HG03066 (cell line): ENCODE measurements around the gene TMPRSS6.
A peak's percentile ranks its signal among the peaks of the same experiment; 100 is the strongest.

Experiments used
- ATAC-seq: cut with Tn5 transposase; IDR thresholded peaks from one replicate; pipeline ENCODE4 v1.9.1; 2021; ENCODE audit warnings: low read depth; ENCODE audit not compliant: unreplicated experiment

Gene TMPRSS6

GRCh38 chr22:37032535-37033460 lies 76.7 kb downstream of the TMPRSS6 start:
- no peak for ATAC-seq

DNA sequence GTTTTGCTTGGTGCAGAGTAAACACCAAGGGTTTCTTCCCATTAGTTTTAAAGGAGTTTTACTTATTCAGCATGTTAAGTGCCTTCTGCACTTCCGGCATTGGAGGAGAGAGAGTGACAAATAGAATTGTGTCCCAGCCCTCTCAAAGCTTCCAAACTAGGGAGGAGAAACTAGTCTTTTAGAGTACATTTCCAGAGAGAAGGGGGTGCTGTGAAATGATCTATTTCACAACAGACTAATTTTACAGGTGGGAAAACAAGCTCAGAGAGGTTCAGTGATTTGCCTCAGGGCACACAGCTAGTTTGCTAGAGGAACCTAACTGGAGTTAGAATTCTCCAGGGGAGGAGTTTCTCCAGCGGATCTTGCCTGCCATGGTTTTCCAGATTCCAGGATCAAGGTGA lies 77.4 kb downstream of the TMPRSS6 start:
- no peak for ATAC-seq

GRCh38 chr22:37030560-37031281 lies 78.8 kb downstream of the TMPRSS6 start:
- no peak for ATAC-seq

DNA sequence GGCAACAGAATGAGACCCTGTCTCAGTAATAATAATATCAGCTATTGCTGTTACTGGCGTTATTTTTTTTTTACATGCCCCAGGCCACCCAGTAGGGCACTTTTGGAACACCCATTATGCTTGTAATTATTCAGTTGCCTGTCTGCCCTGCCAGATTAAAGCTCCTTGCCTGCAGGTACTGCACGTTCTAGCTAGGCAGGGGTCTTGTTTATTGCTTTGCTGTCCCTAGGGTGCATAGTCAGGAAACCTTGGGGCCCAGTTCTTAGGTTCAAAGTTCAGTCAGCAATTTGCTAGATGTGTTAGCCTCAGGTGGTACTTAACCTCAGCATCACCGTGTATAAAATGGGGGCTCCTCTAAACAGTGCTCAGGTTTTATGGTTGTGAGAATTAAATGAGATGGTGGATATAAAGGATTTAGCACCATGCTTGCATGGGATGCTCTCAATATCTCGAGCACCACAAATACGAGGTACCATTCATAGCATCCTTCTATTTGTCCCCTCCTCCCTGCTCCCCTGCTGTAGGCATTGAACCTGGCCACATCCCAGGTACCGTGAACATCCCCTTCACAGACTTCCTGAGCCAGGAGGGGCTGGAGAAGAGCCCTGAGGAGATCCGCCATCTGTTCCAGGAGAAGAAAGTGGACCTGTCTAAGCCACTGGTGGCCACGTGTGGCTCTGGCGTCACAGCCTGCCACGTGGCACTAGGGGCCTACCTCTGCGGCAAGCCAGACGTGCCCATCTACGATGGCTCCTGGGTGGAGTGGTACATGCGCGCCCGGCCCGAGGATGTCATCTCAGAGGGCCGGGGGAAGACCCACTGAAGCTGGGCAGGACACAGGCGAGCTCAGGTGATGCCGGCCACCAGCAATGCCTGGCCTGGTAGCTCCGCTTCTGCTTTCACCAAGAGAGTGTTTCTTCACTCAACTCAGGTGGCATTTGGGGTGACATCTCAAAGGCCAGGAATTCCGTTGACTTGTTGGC lies 80.5 kb downstream of the TMPRSS6 start:
- no peak for ATAC-seq

DNA sequence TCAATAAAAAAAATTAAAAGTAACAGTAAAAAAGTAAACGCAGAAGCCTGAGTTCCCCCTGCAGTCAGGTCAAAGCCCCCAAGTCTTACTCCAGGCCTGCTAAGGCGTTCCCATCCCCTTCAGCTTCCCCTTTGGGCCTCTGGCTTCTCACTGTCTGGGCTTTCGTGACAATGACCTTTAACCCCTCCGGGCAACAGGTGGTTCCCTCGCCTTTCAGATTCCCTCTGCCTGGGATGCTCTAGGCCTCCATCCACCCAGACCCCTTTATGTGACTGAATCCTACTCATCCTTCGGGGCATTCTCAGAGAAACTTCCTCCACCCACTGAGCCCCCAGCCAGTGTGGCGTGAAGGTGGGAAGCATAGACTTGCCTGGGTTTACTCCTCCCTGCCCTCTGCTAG lies 82.0 kb downstream of the TMPRSS6 start:
- no peak for ATAC-seq

DNA sequence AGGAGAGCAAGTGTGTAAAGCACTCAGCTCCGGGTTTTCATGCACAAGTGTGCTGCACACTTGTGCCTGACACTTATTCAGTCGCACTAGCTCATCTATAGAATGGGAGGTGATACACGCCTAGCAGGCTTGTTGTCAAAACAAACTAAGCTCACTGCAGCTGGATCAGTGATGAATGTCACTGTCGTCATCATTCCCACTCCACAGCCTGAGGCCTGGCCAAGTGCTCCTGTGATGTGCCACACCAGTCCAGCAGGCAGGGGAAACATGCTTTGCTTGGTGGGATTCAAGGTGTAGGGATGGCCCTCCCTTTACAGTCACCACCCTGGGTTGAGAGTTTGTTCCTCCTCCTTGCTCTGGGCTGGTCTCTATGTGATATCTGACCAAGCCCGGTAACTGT lies 83.2 kb downstream of the TMPRSS6 start:
- no peak for ATAC-seq

DNA sequence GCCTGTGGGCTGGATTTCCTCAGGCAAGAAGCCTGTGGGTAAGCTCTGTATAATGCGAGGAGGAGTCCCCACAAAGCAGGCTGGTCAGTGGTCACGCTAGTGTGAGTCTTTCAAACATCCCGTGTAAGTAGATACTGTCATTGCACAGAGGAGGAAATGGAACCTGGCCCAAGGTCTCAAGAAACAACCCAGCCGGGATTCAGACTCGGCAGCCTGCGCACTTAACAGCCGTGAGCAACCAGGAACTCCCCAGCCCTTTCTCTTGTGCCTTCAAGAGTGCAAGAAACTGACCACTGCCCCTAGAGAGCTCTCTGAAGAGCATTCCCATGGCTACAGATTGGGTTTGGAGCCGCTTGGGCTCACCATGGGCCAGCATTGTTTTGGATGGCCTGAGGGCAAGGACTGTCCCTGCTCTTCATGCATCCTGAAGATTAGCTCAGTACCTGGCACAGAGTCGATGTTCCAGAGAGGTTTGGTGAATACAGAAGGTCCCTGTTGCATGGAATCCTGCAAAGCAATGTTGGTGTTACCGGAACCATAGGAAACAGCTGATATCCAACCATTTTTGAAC lies 83.9 kb downstream of the TMPRSS6 start:
- ATAC-seq: no peak

DNA sequence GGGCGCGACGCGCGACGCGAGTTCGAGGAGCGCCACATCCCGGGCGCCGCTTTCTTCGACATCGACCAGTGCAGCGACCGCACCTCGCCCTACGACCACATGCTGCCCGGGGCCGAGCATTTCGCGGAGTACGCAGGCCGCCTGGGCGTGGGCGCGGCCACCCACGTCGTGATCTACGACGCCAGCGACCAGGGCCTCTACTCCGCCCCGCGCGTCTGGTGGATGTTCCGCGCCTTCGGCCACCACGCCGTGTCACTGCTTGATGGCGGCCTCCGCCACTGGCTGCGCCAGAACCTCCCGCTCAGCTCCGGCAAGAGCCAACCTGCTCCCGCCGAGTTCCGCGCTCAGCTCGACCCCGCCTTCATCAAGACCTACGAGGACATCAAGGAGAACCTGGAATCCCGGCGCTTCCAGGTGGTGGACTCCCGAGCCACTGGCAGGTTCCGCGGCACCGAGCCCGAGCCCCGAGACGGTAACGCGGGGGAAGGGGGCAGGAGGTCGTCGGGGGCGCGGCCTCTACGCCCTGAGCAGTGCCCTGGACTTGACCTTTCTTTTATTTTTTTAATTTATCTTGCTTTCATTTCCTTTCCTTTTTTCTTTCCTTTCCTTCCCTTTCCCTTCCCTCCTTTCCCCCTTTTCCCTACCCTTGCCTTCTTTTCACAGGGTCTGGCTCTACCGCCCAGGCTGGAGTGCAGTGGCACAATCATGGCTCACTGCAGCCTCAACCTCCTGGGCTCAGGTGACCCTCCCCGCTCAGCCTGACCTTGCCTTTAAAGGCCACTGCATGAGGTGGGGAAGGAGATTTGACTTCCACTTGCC lies 85.0 kb downstream of the TMPRSS6 start:
- no peak for ATAC-seq

GRCh38 chr22:37023743-37024338 lies 85.7 kb downstream of the TMPRSS6 start:
- ATAC-seq: no peak

DNA sequence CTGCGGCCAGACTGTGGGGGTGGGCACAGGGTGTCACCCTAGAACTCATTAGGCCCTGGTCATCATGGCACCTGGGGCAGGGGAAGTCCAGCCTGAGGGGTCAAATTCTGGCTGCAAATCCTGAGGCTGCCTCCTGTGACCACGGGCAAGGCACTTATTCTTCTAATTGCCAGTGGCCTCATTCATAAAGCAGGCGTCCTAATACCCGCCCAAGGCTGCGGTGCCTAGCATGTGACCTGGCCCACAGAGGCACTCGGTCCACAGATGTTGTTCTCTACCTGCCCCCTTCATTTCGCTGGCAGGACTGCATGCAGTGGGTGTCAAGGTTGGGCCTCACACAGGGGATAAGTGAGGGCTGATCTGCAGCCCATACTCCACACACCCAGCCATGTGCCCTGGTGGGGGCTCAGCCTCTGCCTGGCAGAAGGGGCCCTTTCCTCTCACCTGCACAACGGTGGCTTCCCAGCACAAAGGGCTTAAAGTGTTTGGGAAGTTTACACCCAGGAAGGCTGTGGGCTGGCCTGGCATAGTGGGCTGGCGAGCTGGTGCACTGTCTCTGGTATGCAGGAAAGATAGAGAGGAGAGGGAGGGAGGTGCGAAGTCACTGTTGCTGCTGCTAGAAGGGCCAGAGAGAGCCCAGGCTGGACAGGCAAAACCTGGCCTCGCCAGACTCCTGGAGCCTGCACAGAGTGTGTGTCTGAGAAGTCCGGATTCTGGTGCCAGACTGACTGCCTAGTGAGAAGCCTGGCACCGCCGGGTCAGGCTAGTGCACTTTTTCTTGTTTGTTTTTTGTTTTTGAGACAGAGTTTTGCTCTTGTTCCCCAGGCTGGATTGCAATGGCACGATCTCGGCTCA lies 86.8 kb downstream of the TMPRSS6 start:
- ATAC-seq: no peak

DNA sequence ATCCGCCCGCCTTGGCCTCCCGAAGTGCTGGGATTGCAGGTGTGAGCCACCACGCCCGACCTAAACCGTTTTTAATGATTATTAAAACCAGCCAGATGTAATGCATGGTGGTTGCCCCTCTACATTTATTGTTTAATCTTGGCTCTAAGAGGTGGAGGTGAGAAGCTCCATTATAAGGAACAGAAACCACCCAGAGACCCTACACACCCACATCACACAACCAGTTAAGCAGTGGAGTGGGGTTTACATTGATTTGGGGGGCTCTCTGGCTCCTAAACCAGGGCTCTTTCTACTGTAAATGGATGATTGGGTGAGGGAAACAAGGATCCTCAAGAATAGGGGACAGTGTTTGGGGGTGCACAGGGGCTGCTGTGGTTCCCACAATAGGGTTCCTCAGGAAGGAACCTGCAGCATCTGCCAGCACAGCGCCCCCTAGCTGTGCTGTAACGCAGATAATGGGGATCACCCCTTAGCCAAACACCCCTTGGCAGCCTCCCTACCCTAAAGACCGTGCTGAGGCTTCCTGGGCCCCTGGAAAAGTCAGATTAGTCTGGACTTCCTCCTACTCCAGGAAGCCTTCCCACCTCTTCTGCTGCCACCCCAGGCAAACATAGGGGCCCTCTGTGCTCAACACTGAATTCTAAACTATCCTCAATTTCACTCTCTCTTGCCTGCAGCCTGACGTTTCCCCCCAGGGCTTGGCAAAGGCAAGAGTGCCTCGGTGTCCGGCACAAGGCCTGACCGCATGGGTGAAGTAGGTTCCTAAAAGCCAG lies 87.6 kb downstream of the TMPRSS6 start:
- no peak for ATAC-seq

DNA sequence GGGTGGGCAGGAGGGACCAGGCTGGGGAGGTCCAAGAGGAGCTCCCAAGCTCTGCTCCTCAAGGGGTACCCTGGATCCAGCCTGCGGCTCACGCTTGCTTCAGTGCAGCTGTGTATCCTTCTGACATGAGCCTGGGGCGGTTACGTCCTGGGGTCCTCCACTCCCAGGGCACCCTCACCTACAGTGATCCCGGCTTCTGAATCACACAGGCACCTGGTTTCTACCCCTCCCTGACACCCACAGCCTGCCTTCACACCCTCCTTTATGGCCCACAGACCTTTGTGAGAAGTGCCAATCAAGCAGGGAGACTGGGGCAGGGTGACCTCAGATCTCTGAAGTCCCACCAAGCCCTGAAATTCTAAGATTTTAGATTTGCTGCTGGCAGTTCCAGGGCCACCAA lies 88.5 kb downstream of the TMPRSS6 start:
- no peak for ATAC-seq

DNA sequence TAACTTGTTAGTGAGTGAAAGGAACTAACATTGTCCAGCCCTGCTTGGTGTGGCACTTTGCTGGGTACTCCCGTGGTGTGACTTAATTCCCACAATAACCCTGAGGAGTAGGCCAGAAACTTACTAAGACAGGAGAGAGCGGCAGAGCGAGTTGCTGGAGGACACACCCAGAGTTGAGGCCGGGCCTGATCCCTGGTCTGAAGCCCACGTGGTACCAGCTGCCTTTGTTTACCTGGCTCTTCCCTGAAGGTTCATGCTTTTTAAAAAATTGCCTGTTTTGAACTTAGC lies 89.4 kb downstream of the TMPRSS6 start:
- ATAC-seq: no peak

DNA sequence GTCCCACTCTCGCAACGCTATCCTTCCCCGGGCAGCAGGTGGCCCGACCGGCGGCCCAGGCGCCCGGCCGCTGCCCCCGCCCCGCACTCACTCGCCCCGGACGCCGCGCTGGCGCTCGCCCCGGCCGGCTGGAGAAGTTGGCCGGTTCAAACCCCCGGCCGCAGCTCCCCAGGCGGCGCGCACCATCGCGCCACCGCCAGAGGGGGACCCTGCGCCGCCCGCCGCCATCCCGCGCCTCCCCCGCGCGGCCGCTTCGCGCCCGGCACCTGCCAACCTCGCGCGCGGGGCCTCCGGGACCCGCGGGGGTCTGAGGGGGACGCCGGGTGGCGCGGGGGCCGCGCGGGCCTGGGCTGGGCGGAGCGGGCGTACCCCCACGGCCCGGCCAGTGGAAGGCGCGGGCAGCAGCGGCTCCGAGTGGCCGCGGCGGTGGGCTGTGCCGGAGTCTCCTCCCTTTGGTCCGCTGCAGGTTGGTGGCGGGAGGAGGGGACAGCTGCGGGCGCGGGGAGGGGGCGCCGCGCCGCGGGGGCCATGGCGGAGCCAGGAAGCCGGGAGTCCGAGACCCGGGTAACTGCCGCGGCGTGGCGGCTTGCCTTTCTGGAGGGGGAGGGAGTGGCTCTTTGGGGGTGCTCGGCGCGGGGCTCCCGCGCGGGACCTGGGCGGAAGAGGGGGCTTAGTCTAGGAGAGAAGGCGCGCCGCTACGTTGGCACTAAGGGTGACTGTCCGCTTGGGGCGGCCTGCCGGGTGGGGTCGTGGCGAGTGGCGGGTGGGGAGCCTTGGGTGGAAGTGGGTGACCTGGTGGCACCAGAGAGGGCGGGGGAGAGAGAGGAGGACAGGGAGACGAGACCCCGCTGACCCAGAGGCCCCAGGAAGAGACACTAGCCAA lies 90.0 kb downstream of the TMPRSS6 start, which contains the start of the genes MPST and TST:
TSS of gene MPST (plus strand) at position 434 of the 883 bp plus-strand sequence. CDS start at position 529, 95 bp downstream.
TSS of gene TST (minus strand) at position 139 of the 883 bp plus-strand sequence. CDS start 715 bp downstream, outside the sequence.
- peak; percentile 51 for ATAC-seq

- peak; percentile 28 for ATAC-seq
Measured at GRCh38 chr22:37018815-37019308, 90.7 kb downstream of the TMPRSS6 start.
